K562 (cell line): ENCODE results near the gene HHATL. TPM values are rescaled to one million over a fixed set of nuclear protein-coding genes. Genes with fewer than 3 reads are reported as not detected.

Source experiments
- ATAC-seq: fragments of 200-7000 bp; cut with Tn5 transposase; 3 replicates; pipeline ENCODE4 v1.9.1; 2020; ENCODE audit warnings: moderate library complexity
- BruUV-seq: library from RNA; stranded (reverse); fragments of 400-500 nt; replicated peaks from 2 replicates; lab custom pipeline; 2021; lab: Mats Ljungman, UMichigan
- CTCF ChIA-PET: fragments of 300-600 bp; formaldehyde crosslinking; extraction: SDS; loops from one replicate; lab custom pipeline; 2021; ENCODE audit warnings: low intra/inter-chr PET ratio; lab: Yijun Ruan, JAX
- POLR2A ChIA-PET: fragments of 300-600, 350-650 bp; sonication (Branson Sonifier 250); formaldehyde crosslinking; extraction: SDS; loops from one replicate; lab custom pipeline; 2021; ENCODE audit warnings: antibody characterized with exemption, inconsistent platforms; lab: Yijun Ruan, JAX
- DNase-seq, 4 experiments: peaks; one replicate each; pipeline versions ENCODE4 v3.0.0 to v3.0.0-alpha.2; 2011 to 2018; ENCODE audit warnings: low spot score in 3 of 4, mixed read lengths in 3 of 4; ENCODE audit errors: extremely low read depth in 1 of 4
- FAIRE-seq: peaks from 2 replicates; lab custom pipeline; 2011; peaks lifted over from hg19 to GRCh38; lab: Jason Lieb, UNC
- H2AFZ ChIP-seq: 2 replicates; pipeline ENCODE4 v1.6.0; 2011; ENCODE audit warnings: low read depth, low read length, control low read depth, inconsistent platforms
- H3K27ac ChIP-seq: fragments of 200-600 bp; 3 replicates; pipeline ENCODE4 v1.8.0; 2011; ENCODE audit warnings: low read depth, mild to moderate bottlenecking, control low read depth, inconsistent platforms, low read length, moderate library complexity, mixed read lengths; ENCODE audit errors: extremely low read depth
- H3K27me3 ChIP-seq, 2 experiments: fragments of 300-600 bp in 1 of 2; 2 replicates in 1 of 2; 3 replicates in 1 of 2; pipeline versions ENCODE4 v1.6.0 to v1.8.0; 2011; ENCODE audit warnings: inconsistent platforms in 2 of 2, low read length in 2 of 2, mild to moderate bottlenecking in 1 of 2, mixed read lengths in 1 of 2, moderate library complexity in 1 of 2; ENCODE audit not compliant: control insufficient read depth in 2 of 2, insufficient read depth in 2 of 2
- H3K36me3 ChIP-seq: fragments of 300-600 bp; 3 replicates; pipeline ENCODE4 v1.8.0; 2011; ENCODE audit warnings: mild to moderate bottlenecking, low read length, inconsistent platforms; ENCODE audit not compliant: control insufficient read depth, insufficient read depth
- H3K4me1 ChIP-seq, 2 experiments: fragments of 200-600 bp in 1 of 2; replicated peaks in 1 of 2; 2 replicates in 1 of 2; 3 replicates in 1 of 2; pipeline versions ENCODE4 v1.5.1 to v1.8.0; 2011; ENCODE audit warnings: inconsistent platforms in 2 of 2, low read length in 2 of 2, mild to moderate bottlenecking in 1 of 2, mixed read lengths in 1 of 2, moderate library complexity in 1 of 2; ENCODE audit not compliant: control insufficient read depth in 2 of 2, insufficient read depth in 2 of 2
- H3K4me2 ChIP-seq: 2 replicates; pipeline ENCODE4 v1.6.1; 2011; ENCODE audit warnings: low read length, control low read depth, inconsistent platforms, mixed read lengths; ENCODE audit not compliant: insufficient read depth
- H3K4me3 ChIP-seq: fragments of 200-600 bp; sonication (generic), shearing (Covaris generic); 2 replicates; pipeline ENCODE4 v1.5.1; 2016; ENCODE audit warnings: control low read depth, inconsistent platforms
- H3K79me2 ChIP-seq: fragments of 200-600 bp; 3 replicates; pipeline ENCODE4 v1.8.0; 2011; ENCODE audit warnings: low read length, inconsistent platforms; ENCODE audit not compliant: control insufficient read depth, insufficient read depth
- H3K9ac ChIP-seq, 2 experiments: 2 replicates each; pipeline versions ENCODE4 v1.6.0 to v1.6.1; 2011; ENCODE audit warnings: low read depth in 2 of 2, low read length in 2 of 2, control low read depth in 1 of 2, inconsistent platforms in 1 of 2, mild to moderate bottlenecking in 1 of 2, mixed read lengths in 1 of 2; ENCODE audit not compliant: insufficient read depth in 1 of 2
- H3K9me1 ChIP-seq: one replicate; pipeline ENCODE4 v1.6.0; 2011; ENCODE audit warnings: inconsistent platforms, mild to moderate bottlenecking, low read length, moderate library complexity; ENCODE audit not compliant: control insufficient read depth, insufficient read depth
- H3K9me3 ChIP-seq: replicated peaks from 2 replicates; pipeline ENCODE4 v1.5.1; 2011; ENCODE audit warnings: low read depth, low read length, inconsistent platforms; ENCODE audit not compliant: control insufficient read depth, insufficient read depth
- H4K20me1 ChIP-seq: replicated peaks from 2 replicates; pipeline ENCODE4 v1.6.1; 2011; ENCODE audit warnings: low read length, inconsistent platforms, mixed read lengths; ENCODE audit not compliant: control insufficient read depth, insufficient read depth
- BHLHE40 ChIP-seq: IDR thresholded peaks from 2 replicates; pipeline ENCODE4 v1.6.1; 2011; ENCODE audit warnings: low read length, improper control_type of control experiment
- MEF2D ChIP-seq: conservative IDR thresholded peaks from 2 replicates; pipeline ENCODE4 v1.6.1; 2016; ENCODE audit warnings: low read depth, missing genetic modification characterization, missing compliant biosample characterization
- PCBP1 ChIP-seq: fragments of 200-400 bp; formaldehyde crosslinking; IDR thresholded peaks from 2 replicates; pipeline ENCODE4 v1.6.1; 2018; ENCODE audit warnings: mild to moderate bottlenecking, low read depth, low read length; ENCODE audit not compliant: poor library complexity, severe bottlenecking
- RBFOX2 ChIP-seq: fragments of 200-400 bp; formaldehyde crosslinking; IDR thresholded peaks from 2 replicates; pipeline ENCODE4 v1.6.1; 2017; ENCODE audit warnings: low read depth, mild to moderate bottlenecking, low read length, moderate library complexity
- STAT5A ChIP-seq: IDR thresholded peaks from 2 replicates; pipeline ENCODE4 v1.6.1; 2012; ENCODE audit warnings: low read length, inconsistent platforms, borderline replicate concordance
- WGBS: fragments of 100-300 bp; shearing (Covaris generic); methylation state at CpG from one replicate; pipeline ENCODE4 v1.1.6; 2016; ENCODE audit warnings: low coverage, mixed read lengths; ENCODE audit not compliant: insufficient coverage; ENCODE audit errors: missing lambda C conversion rate; 5-methylcytosine and 5-hydroxymethylcytosine counted together
- in situ Hi-C: fragments of 300-500 bp; cut with MboI; formaldehyde crosslinking; loops from 4 replicates; pipeline ENCODE4 v1.15.0; 2018; ENCODE audit warnings: inconsistent platforms, mixed read lengths
- intact Hi-C: fragments of 100-400 bp; cut with micrococcal nuclease; formaldehyde crosslinking; loops from 2 replicates; pipeline ENCODE4 v1.14.2; 2022
- polyA plus RNA-seq, 8 experiments: library from polyadenylated mRNA; depleted of rRNA in 4 of 8; stranded (reverse) in 5 of 8; unstranded in 3 of 8; fragments of >200 nt; fragmentation: Nextera tagmentation in 2 of 8; fragmentation: Illumina TruSeq in 1 of 8; extraction: Ambion mirVana in 2 of 8; extraction: Trizol in 1 of 8; gene quantifications; 2 replicates each; pipeline versions ENCODE4 v1.2.1 to v1.2.3, GENCODE V29; 2011 to 2014; ENCODE audit warnings: inconsistent platforms in 1 of 8, missing spikeins in 1 of 8
- total RNA-seq, 7 experiments: library from RNA; depleted of rRNA in 6 of 7; stranded (reverse); fragments of >200 nt in 6 of 7; fragmentation: Illumina TruSeq in 2 of 7; extraction: Trizol in 2 of 7; gene quantifications; 2 replicates each; pipeline versions ENCODE4 v1.2.1 to v1.2.3, GENCODE V29; 2011 to 2021; ENCODE audit warnings: low replicate concordance in 1 of 7
- TF ChIP-seq, protein P1 (sequence below): conservative IDR thresholded peaks from 2 replicates; pipeline ENCODE4 v1.6.1; 2011; ENCODE audit warnings: low read depth, mild to moderate bottlenecking, low read length; ENCODE audit not compliant: control insufficient read depth
- TF ChIP-seq, protein P2 (sequence below): sonication (generic); formaldehyde crosslinking; IDR thresholded peaks from 2 replicates; pipeline ENCODE4 v1.5.0; 2020; ENCODE audit warnings: missing genetic modification reagents
- TF ChIP-seq, protein P3 (sequence below): fragments of 250-450 bp; sonication (Bioruptor Pico); IDR thresholded peaks from 2 replicates; pipeline ENCODE4 v1.8.0; 2022; ENCODE audit warnings: inconsistent platforms, mild to moderate bottlenecking, moderate library complexity, borderline replicate concordance

Gene HHATL
- total and polyA plus RNA-seq, 9 of the 15 experiments (the other 6 are each of a cell fraction or from before 2014, with no cell fraction given) = not detected

DNA sequence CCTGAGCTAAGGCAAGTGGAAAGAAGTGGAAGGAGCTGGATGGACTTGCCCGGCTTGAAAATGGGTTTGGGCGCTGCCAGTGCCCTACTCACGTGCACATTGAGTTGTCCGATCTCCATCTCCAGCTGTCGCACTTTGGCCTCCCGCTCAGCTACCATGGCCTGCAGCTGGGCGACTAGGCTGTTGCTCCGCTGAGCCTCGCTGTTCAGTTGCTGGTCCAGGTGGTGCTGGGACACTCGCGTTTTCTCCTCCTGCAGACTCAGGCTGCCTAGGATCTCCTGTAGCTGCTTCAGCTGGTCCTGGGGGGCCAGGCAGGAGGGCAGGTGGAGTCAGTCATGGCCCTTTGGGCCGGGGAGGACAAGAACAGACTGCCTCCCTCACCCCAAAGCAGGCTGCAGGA, 33.0 kb upstream of the HHATL start:
- Histone ChIP-seq H3K9me3 (no peaks in the 10 kb centered on the region), H3K4me1 (no peaks in the 10 kb centered on the region), H4K20me1 (no peaks in the 10 kb centered on the region; the same call in 1 of the 2 replicates), H3K79me2 (no peaks in the 10 kb centered on the region), H3K4me3 (no peak overlapping the region), H3K4me2 (no peak overlapping the region), H3K9ac (no peak overlapping the region), H3K36me3 (no peaks in the 10 kb centered on the region), H3K27me3 (peaks cover 23 to 30% of the 10 kb centered on the region in 2 experiments; a peak in 4 of 5 replicates)
- POLR2A ChIA-PET = interaction anchor here (0.6 to 1.6 kb wide), 4 partner anchors 9 to 218 kb away, joined by 3 to 5 read pairs (median 4); partner anchors contain the start of gene HIGD1A
- intact Hi-C loops = no loop called here
- no peak for FAIRE-seq
- no TSS peak for BruUV-seq
- TF ChIP-seq BHLHE40 = peak; percentile 42
- TF ChIP-seq, protein P1, sequence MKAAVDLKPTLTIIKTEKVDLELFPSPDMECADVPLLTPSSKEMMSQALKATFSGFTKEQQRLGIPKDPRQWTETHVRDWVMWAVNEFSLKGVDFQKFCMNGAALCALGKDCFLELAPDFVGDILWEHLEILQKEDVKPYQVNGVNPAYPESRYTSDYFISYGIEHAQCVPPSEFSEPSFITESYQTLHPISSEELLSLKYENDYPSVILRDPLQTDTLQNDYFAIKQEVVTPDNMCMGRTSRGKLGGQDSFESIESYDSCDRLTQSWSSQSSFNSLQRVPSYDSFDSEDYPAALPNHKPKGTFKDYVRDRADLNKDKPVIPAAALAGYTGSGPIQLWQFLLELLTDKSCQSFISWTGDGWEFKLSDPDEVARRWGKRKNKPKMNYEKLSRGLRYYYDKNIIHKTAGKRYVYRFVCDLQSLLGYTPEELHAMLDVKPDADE = no peak
- TF ChIP-seq, all 486 proteins: peak for 1
- CTCF ChIA-PET = no interaction called here
- Histone ChIP-seq H3K9me1 (no peaks in the 10 kb centered on the region), H2AFZ (no peak overlapping the region), H3K27ac (no peak overlapping the region)
- DNase-seq (no peak), ATAC-seq (no peak)
- in situ Hi-C loops = no loop called here
- 2% methylated on average over 12 of the region's 12 CpGs for WGBS

DNA sequence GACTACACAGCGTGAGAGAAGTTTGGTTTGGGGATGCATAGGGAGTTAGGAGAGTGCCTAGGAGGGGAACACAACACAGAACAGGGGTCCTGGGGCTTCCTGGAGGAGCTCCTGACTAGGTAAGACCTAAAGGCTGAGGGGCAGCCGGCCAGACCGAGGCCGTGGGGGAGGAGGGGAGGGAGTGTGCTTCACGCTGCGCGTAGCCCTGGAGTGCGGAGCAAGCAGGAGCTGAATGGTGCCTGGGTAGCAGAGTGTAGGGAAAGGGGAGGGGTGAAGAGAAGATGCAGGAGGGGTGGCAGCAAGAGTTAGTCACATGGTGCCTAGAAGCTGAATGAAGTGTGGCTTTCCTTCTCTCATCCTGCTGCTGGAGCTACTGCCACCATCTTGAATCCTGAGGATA, 32.4 kb upstream of the HHATL start:
- TF ChIP-seq RBFOX2 (no peak), MEF2D (tag) (no peak), PCBP1 (no peak), STAT5A (no peak)
- TF ChIP-seq, protein P2, sequence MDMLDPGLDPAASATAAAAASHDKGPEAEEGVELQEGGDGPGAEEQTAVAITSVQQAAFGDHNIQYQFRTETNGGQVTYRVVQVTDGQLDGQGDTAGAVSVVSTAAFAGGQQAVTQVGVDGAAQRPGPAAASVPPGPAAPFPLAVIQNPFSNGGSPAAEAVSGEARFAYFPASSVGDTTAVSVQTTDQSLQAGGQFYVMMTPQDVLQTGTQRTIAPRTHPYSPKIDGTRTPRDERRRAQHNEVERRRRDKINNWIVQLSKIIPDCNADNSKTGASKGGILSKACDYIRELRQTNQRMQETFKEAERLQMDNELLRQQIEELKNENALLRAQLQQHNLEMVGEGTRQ (CRISPR knock-in tag) = 0 out of 2 replicates have a peak, but pooled peaks have one; percentile 19
- TF ChIP-seq, protein P3, sequence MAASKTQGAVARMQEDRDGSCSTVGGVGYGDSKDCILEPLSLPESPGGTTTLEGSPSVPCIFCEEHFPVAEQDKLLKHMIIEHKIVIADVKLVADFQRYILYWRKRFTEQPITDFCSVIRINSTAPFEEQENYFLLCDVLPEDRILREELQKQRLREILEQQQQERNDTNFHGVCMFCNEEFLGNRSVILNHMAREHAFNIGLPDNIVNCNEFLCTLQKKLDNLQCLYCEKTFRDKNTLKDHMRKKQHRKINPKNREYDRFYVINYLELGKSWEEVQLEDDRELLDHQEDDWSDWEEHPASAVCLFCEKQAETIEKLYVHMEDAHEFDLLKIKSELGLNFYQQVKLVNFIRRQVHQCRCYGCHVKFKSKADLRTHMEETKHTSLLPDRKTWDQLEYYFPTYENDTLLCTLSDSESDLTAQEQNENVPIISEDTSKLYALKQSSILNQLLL (CRISPR knock-in tag) = no peak
- TF ChIP-seq, all 486 proteins: peak for 1
- ChIA-PET POLR2A (interaction anchor here (1.1 to 1.6 kb wide), 3 partner anchors 9 to 70 kb away, joined by 3 to 5 read pairs (median 4); partner anchors contain the start of gene HIGD1A), CTCF (no interaction called here)
- WGBS = 6% methylated on average over 8 of the region's 8 CpGs
- no peaks in the 10 kb centered on the region for H3K9me3 ChIP-seq
- no peak overlapping the region for H3K9ac ChIP-seq
- no peaks in the 10 kb centered on the region; the same call in 1 of the 2 replicates for H4K20me1 ChIP-seq
- no peak overlapping the region for H3K4me2 ChIP-seq
- H2AFZ ChIP-seq = no peak overlapping the region
- ATAC-seq = peak; percentile 40
- H3K27ac ChIP-seq = no peak overlapping the region
- no peaks in the 10 kb centered on the region for H3K4me1 ChIP-seq
- intact Hi-C loops = no loop called here
- no peak overlapping the region for H3K4me3 ChIP-seq
- peaks cover 23 to 30% of the 10 kb centered on the region in 2 experiments; a peak in 4 of 5 replicates for H3K27me3 ChIP-seq
- no peak for FAIRE-seq
- DNase-seq = no peak
- BruUV-seq = no TSS peak
- H3K9me1 ChIP-seq = no peaks in the 10 kb centered on the region
- H3K79me2 ChIP-seq = no peaks in the 10 kb centered on the region
- no peaks in the 10 kb centered on the region for H3K36me3 ChIP-seq
- in situ Hi-C loops = no loop called here
